IMR-90 (cell line): ENCODE data around the gene LMBR1L. TPM values are rescaled to one million over a fixed set of nuclear protein-coding genes. Genes with fewer than 3 reads are reported as not detected.

ENCODE experiments used
- ATAC-seq: fragments of 200-7000 bp; cut with Tn5 transposase; 2 replicates; pipeline ENCODE4 v1.9.1; 2020; ENCODE audit warnings: low read depth, mild to moderate bottlenecking, moderate library complexity
- BruUV-seq: library from RNA; stranded (reverse); fragments of 400-500 nt; replicated peaks from 2 replicates; lab custom pipeline; 2021; lab: Mats Ljungman, UMichigan
- CTCF ChIA-PET: fragments of 300-600 bp; formaldehyde crosslinking; extraction: SDS; loops from one replicate; lab custom pipeline; 2021; ENCODE audit warnings: antibody characterized with exemption; lab: Yijun Ruan, JAX
- POLR2A ChIA-PET: fragments of 300-600 bp; sonication (Branson Sonifier 250); formaldehyde crosslinking; loops from one replicate; lab custom pipeline; 2022; ENCODE audit warnings: antibody characterized with exemption; ENCODE audit not compliant: unreplicated experiment; lab: Charles Lee
- DNase-seq: peaks from one replicate; pipeline ENCODE4 v3.0.0; 2013
- H2AFZ ChIP-seq: replicated peaks from 2 replicates; pipeline ENCODE3; 2013; ENCODE audit warnings: low read length, mild to moderate bottlenecking; ENCODE audit not compliant: poor library complexity
- H2AK5ac ChIP-seq: 2 replicates; pipeline ENCODE4 v1.6.1; 2013; ENCODE audit warnings: low read depth, low read length, inconsistent platforms
- H2AK9ac ChIP-seq: replicated peaks from 2 replicates; pipeline ENCODE3; 2013; ENCODE audit warnings: mild to moderate bottlenecking, low read depth, low read length, moderate library complexity; ENCODE audit not compliant: poor library complexity
- H2BK120ac ChIP-seq: 2 replicates; pipeline ENCODE4 v1.6.1; 2013; ENCODE audit warnings: low read depth, low read length, inconsistent platforms
- H2BK15ac ChIP-seq: 3 replicates; pipeline ENCODE4 v1.6.1; 2013; ENCODE audit warnings: low read depth, low read length, inconsistent platforms
- H2BK20ac ChIP-seq: 2 replicates; pipeline ENCODE4 v1.6.1; 2013; ENCODE audit warnings: low read depth, mild to moderate bottlenecking, inconsistent platforms, low read length, moderate library complexity
- H2BK5ac ChIP-seq: 2 replicates; pipeline ENCODE4 v1.6.1; 2013; ENCODE audit warnings: mild to moderate bottlenecking, low read depth, low read length, inconsistent platforms; ENCODE audit not compliant: poor library complexity, severe bottlenecking
- H3K14ac ChIP-seq: replicated peaks from 2 replicates; pipeline ENCODE4 v1.6.1; 2013; ENCODE audit warnings: low read depth, low read length, inconsistent platforms
- H3K18ac ChIP-seq: 2 replicates; pipeline ENCODE4 v1.6.1; 2013; ENCODE audit warnings: low read depth, low read length, control low read depth
- H3K23ac ChIP-seq: 2 replicates; pipeline ENCODE4 v1.6.1; 2013; ENCODE audit warnings: low read depth, low read length, inconsistent platforms
- H3K27ac ChIP-seq: 2 replicates; pipeline ENCODE4 v1.5.1; 2013; ENCODE audit warnings: mild to moderate bottlenecking, control low read depth, low read length; ENCODE audit not compliant: insufficient read depth
- H3K27me3 ChIP-seq: 2 replicates; pipeline ENCODE4 v1.6.1; 2013; ENCODE audit warnings: low read length; ENCODE audit not compliant: control insufficient read depth, insufficient read depth
- H3K36me3 ChIP-seq: 2 replicates; pipeline ENCODE4 v1.6.1; 2013; ENCODE audit warnings: low read length, mixed read lengths; ENCODE audit not compliant: control insufficient read depth, insufficient read depth
- H3K4ac ChIP-seq: 2 replicates; pipeline ENCODE4 v1.6.1; 2013; ENCODE audit warnings: low read depth, low read length, inconsistent platforms
- H3K4me1 ChIP-seq: 2 replicates; pipeline ENCODE4 v1.6.1; 2013; ENCODE audit warnings: low read length, mixed read lengths; ENCODE audit not compliant: control insufficient read depth, insufficient read depth
- H3K4me2 ChIP-seq: 2 replicates; pipeline ENCODE4 v1.6.1; 2013; ENCODE audit warnings: low read depth, mild to moderate bottlenecking, control low read depth, low read length, moderate library complexity
- H3K4me3 ChIP-seq: 2 replicates; pipeline ENCODE4 v1.5.1; 2013; ENCODE audit warnings: low read depth, mild to moderate bottlenecking, control low read depth, low read length, moderate library complexity; ENCODE audit not compliant: insufficient read depth
- H3K56ac ChIP-seq: 2 replicates; pipeline ENCODE4 v1.6.1; 2013; ENCODE audit warnings: low read length, inconsistent platforms; ENCODE audit not compliant: insufficient read depth; ENCODE audit errors: extremely low read depth
- H3K79me1 ChIP-seq, 2 experiments: 2 replicates each; pipeline ENCODE4 v1.6.1; 2013; ENCODE audit warnings: low read length in 2 of 2, inconsistent platforms in 1 of 2, low read depth in 1 of 2
- H3K9ac ChIP-seq: 2 replicates; pipeline ENCODE4 v1.6.1; 2013; ENCODE audit warnings: low read depth, low read length, control low read depth
- H3K9me1 ChIP-seq: 2 replicates; pipeline ENCODE4 v1.6.1; 2013; ENCODE audit warnings: low read length, inconsistent platforms; ENCODE audit not compliant: insufficient read depth
- H3K9me3 ChIP-seq: 2 replicates; pipeline ENCODE4 v1.6.1; 2013; ENCODE audit warnings: low read length; ENCODE audit not compliant: control insufficient read depth, insufficient read depth
- H4K20me1 ChIP-seq: 2 replicates; pipeline ENCODE4 v1.6.1; 2013; ENCODE audit warnings: low read length, inconsistent platforms; ENCODE audit not compliant: insufficient read depth
- H4K5ac ChIP-seq: 2 replicates; pipeline ENCODE4 v1.6.1; 2013; ENCODE audit warnings: mild to moderate bottlenecking, low read depth, low read length, control low read depth
- H4K8ac ChIP-seq, 2 experiments: 2 replicates each; pipeline ENCODE4 v1.6.1; 2013; ENCODE audit warnings: low read depth in 2 of 2, low read length in 2 of 2, control low read depth in 1 of 2, inconsistent platforms in 1 of 2
- H4K91ac ChIP-seq: 2 replicates; pipeline ENCODE4 v1.6.1; 2013; ENCODE audit warnings: low read depth, low read length, inconsistent platforms; ENCODE audit not compliant: insufficient read depth
- CEBPB ChIP-seq: IDR thresholded peaks from 2 replicates; pipeline ENCODE4 v1.6.1; 2012; ENCODE audit warnings: low read depth, low read length, improper control_type of control experiment
- CHD1 ChIP-seq: IDR thresholded peaks from 2 replicates; pipeline ENCODE4 v1.6.1; 2012; ENCODE audit warnings: low read depth, low read length, improper control_type of control experiment
- CTCF ChIP-seq: conservative IDR thresholded peaks from 2 replicates; pipeline ENCODE4 v1.5.1; 2012; ENCODE audit warnings: mild to moderate bottlenecking, low read depth, low read length, improper control_type of control experiment
- MXI1 ChIP-seq: IDR thresholded peaks from 2 replicates; pipeline ENCODE4 v1.6.1; 2012; ENCODE audit warnings: low read depth, mild to moderate bottlenecking, low read length, moderate library complexity, borderline replicate concordance
- USF2 ChIP-seq: fragments of 150-350 bp; IDR thresholded peaks from 2 replicates; pipeline ENCODE4 v1.6.1; 2017; ENCODE audit warnings: mild to moderate bottlenecking, antibody characterized with exemption, low read length, low read depth
- WGBS, 2 experiments: methylation state at CpG; one replicate each; pipeline versions ENCODE4 v1.1.5 to v1.1.7; 2013; ENCODE audit warnings: missing lambda C conversion rate in 2 of 2; ENCODE audit not compliant: insufficient read length in 1 of 2; ENCODE audit errors: extremely low coverage in 2 of 2; 5-methylcytosine and 5-hydroxymethylcytosine counted together
- dilution Hi-C: fragments of 300-500 bp; cut with HindIII; formaldehyde crosslinking; loops from one replicate; pipeline ENCODE4 v1.14.3; 2018; ENCODE audit warnings: low sequenced_read_pairs; ENCODE audit not compliant: unreplicated experiment
- in situ Hi-C: fragments of 300-500 bp; cut with MboI; formaldehyde crosslinking; loops from 3 replicates; pipeline ENCODE4 v1.14.3; 2019; ENCODE audit warnings: low sequenced_read_pairs, inconsistent platforms, mixed read lengths
- intact Hi-C: fragments of 100-400 bp; cut with micrococcal nuclease; formaldehyde crosslinking; loops from 2 replicates; pipeline ENCODE4 v1.10.0; 2022
- polyA plus RNA-seq, 3 experiments: library from polyadenylated mRNA; depleted of rRNA; stranded (reverse); fragments of >200 nt; gene quantifications; 2 replicates each; pipeline ENCODE4 v1.2.3, GENCODE V29; 2012; ENCODE audit warnings: low replicate concordance in 1 of 3
- total RNA-seq: library from RNA; depleted of rRNA; stranded (reverse); fragments of >200 nt; gene quantifications from 2 replicates; pipeline ENCODE4 v1.2.3, GENCODE V29; 2012

The LMBR1L gene
- total and polyA plus RNA-seq, 2 of the 4 experiments (the other 2 are of a cell fraction) = 33.0 to 44.6 TPM

DNA sequence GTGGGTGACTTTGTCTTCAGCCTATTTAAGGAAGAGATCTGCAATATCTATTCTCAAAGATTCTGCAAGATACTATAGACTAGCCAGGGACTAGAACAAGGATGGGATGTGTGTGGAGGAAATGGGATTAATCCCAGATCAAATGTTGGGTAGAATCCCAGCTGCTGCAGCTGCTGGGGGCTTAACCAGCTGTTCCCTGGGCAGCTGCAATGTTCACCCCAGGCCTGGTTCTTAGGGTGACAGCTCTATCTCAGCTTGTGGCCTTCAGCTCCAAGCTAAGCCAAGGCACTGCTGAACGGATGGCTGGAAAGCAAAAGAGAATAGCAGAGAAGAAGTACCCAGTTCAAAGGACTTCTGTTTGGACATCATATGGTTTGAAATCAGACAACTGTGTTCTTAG is 30.9 kb downstream of the LMBR1L start:
- Histone ChIP-seq H3K18ac (no peak overlapping the region), H4K8ac (no peak overlapping the region), H3K14ac (no peak overlapping the region), H3K4me3 (no peak overlapping the region), H2AK5ac (no peak overlapping the region), H2BK15ac (no peak overlapping the region), H4K20me1 (no peaks in the 10 kb centered on the region), H3K9me1 (no peaks in the 10 kb centered on the region), H3K9me3 (no peaks in the 10 kb centered on the region), H2BK120ac (no peak overlapping the region), H3K27ac (no peak overlapping the region), H2BK20ac (no peak overlapping the region), H2AFZ (no peak overlapping the region), H3K4ac (no peak overlapping the region), H3K9ac (no peak overlapping the region), H2BK5ac (no peak overlapping the region), H3K4me2 (no peak overlapping the region), H3K56ac (no peak overlapping the region), H3K27me3 (peaks cover 16% of the 10 kb centered on the region), H3K23ac (no peak overlapping the region), H3K4me1 (no peaks in the 10 kb centered on the region), H3K79me1 (no peaks in the 10 kb centered on the region), H4K5ac (no peak overlapping the region), H2AK9ac (no peak overlapping the region), H4K91ac (no peak overlapping the region), H3K36me3 (no peaks in the 10 kb centered on the region)
- WGBS, 2 experiments = 43% methylated on average over 1 of the region's 1 CpG; no CpG with 5 or more reads in 1 of the 2 experiments
- TF ChIP-seq CTCF = no peak
- TF ChIP-seq MXI1 = no peak
- no peak for TF ChIP-seq CHD1
- no peak for TF ChIP-seq USF2
- TF ChIP-seq CEBPB = no peak
- no TSS peak for BruUV-seq
- POLR2A ChIA-PET = no interaction called here
- CTCF ChIA-PET = interaction anchor here (0.6 to 1.4 kb wide), 3 partner anchors 13 to 19 kb away, joined by 3 read pairs; no protein-coding TSS in a partner anchor
- no peak for ATAC-seq
- intact Hi-C loops (loop anchor here (10.0 kb wide), 1 partner anchor 105 kb away; the partner anchor contains the start of gene TUBA1A), in situ Hi-C loops (no loop called here), dilution Hi-C loops (no loop called here)
- DNase-seq = no peak
